ENCODE data around the gene IFNLR1. TPM values are rescaled to one million over a fixed set of nuclear protein-coding genes. Genes with fewer than 3 reads are reported as not detected.
A peak's percentile ranks its signal among the peaks of the same experiment; 100 is the strongest.

Gene IFNLR1
- total and polyA plus RNA-seq, 9 of the 15 experiments (the other 6 are each of a cell fraction or from before 2014, with no cell fraction given): not detected

DNA sequence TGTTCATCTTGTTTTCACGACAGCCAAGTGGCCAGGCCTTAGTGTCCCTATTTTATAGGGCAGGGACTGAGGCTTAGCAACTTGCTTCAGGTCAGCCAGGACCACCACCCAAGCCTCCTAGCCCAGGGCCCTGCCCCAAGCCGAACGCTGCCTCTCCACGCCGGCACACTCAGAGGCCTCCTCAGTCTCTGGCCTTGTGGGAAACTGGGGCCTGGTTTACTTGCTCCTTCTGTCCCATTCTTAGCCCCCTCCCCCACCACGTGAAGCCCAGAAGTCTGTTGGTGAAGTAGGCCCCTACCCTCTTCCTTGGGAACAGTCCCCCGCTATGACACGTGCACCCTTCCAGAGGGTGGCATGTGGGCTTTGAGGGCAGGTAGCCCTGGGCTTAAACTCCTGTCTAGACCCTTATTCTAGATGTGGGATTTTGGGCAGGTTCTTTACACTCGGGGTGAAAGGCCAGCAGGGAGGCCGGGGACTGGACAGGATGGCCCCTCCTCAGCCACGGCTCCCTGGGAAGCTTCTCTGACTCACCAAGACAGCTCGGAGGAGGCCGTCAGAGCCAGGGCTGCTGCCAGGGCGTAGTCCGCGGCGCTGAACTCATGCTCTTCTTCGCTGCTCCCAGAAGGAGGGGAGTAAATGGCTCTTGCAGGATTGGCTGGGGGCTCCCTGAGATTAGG lies 79.5 kb downstream of the IFNLR1 start:
- no peak overlapping the region for H3K27ac ChIP-seq (ENCODE audit: extremely low read depth, low read depth, low read length)
- no peak overlapping the region for H3K4me2 ChIP-seq (ENCODE audit: insufficient read depth, low read length)
- no peak overlapping the region for H3K4me3 ChIP-seq
- H3K4me1 ChIP-seq (replicated peaks in 1 of 2; ENCODE audit: control insufficient read depth in 2 of 2, insufficient read depth in 2 of 2, low read length in 2 of 2): peaks cover 2 to 33% of the 10 kb centered on the region in 2 experiments; a peak in 4 of 5 replicates
- FAIRE-seq (no peak), ATAC-seq (no peak), DNase-seq (ENCODE audit: extremely low read depth in 1 of 4, low spot score in 3 of 4) (no peak)
- H3K9me3 ChIP-seq (replicated peaks; ENCODE audit: control insufficient read depth, insufficient read depth, low read depth, low read length): no peaks in the 10 kb centered on the region
- H3K27me3 ChIP-seq (ENCODE audit: control insufficient read depth in 2 of 2, insufficient read depth in 2 of 2, low read length in 2 of 2): peaks cover 36 to 68% of the 10 kb centered on the region in 2 experiments; a peak in 4 of 5 replicates
- no peaks in the 10 kb centered on the region for H3K36me3 ChIP-seq (ENCODE audit: control insufficient read depth, insufficient read depth, low read length)
- BruUV-seq (replicated peaks): no TSS peak
- TF ChIP-seq U2AF1 (optimal IDR thresholded peaks at IDR 0.05; ENCODE audit: low read depth, low read length) (no peak), ZBTB33 (CRISPR knock-in tag; IDR thresholded peaks at IDR 0.05) (peak; percentile 62)
- no peaks in the 10 kb centered on the region for H3K79me2 ChIP-seq (ENCODE audit: control insufficient read depth, insufficient read depth, low read length)
- H2AFZ ChIP-seq (ENCODE audit: low read depth, low read length): no peak overlapping the region
- no peak overlapping the region; a peak in 1 of 4 replicates for H3K9ac ChIP-seq (ENCODE audit: insufficient read depth in 1 of 2, low read depth in 2 of 2, low read length in 2 of 2)
- in situ Hi-C loops (cut with MboI) (no loop called here), intact Hi-C loops (cut with micrococcal nuclease) (no loop called here)
- H3K9me1 ChIP-seq (ENCODE audit: control insufficient read depth, insufficient read depth, low read length): no peaks in the 10 kb centered on the region
- POLR2A ChIA-PET: no interaction called here
- WGBS (ENCODE audit: insufficient coverage, low coverage, missing lambda C conversion rate): 15% methylated on average over 18 of the region's 18 CpGs
- CTCF ChIA-PET (ENCODE audit: low intra/inter-chr PET ratio): no interaction called here
- H4K20me1 ChIP-seq (replicated peaks; ENCODE audit: control insufficient read depth, insufficient read depth, low read length): peaks cover 10% of the 10 kb centered on the region

Measured in K562 (cell line).